Pons (tissue), 1 donor: ENCODE measurements around the gene RIMBP2.

Experiments
- DNase-seq: peaks from one replicate; pipeline ENCODE4 v3.0.0-alpha.2; 2016; ENCODE audit warnings: low spot score

RIMBP2 gene

GRCh38 chr12:130537051-130537450 is 179.0 kb downstream of the RIMBP2 start:
- no peak for DNase-seq

- no peak for DNase-seq
Observed at GRCh38 chr12:130530429-130530828, 185.7 kb downstream of the RIMBP2 start.

GRCh38 chr12:130529781-130530180 is 186.3 kb downstream of the RIMBP2 start:
- DNase-seq, result no peak

- no peak for DNase-seq
Observed at GRCh38 chr12:130527239-130527638, 188.9 kb downstream of the RIMBP2 start.

GRCh38 chr12:130526813-130527212 is 189.3 kb downstream of the RIMBP2 start:
- DNase-seq, result no peak

- DNase-seq, result no peak
Observed at GRCh38 chr12:130525384-130526172, 190.5 kb downstream of the RIMBP2 start.

GRCh38 chr12:130524759-130525158 is 191.3 kb downstream of the RIMBP2 start:
- DNase-seq, result no peak

- no peak for DNase-seq
Observed at GRCh38 chr12:130523863-130524614, 192.1 kb downstream of the RIMBP2 start.

- DNase-seq, result no peak
Observed at GRCh38 chr12:130523208-130523607, 192.9 kb downstream of the RIMBP2 start.

- no peak for DNase-seq
Observed at GRCh38 chr12:130522244-130522834, 193.8 kb downstream of the RIMBP2 start.

- DNase-seq, result no peak
Observed at GRCh38 chr12:130521375-130522124, 194.5 kb downstream of the RIMBP2 start.

- no peak for DNase-seq
Observed at GRCh38 chr12:130520784-130521183, 195.3 kb downstream of the RIMBP2 start.

GRCh38 chr12:130517588-130517987 is 198.5 kb downstream of the RIMBP2 start:
- no peak for DNase-seq

- no peak for DNase-seq
Observed at GRCh38 chr12:130514149-130514551, 201.9 kb downstream of the RIMBP2 start.

- DNase-seq, result no peak
Observed at GRCh38 chr12:130513556-130513955, 202.5 kb downstream of the RIMBP2 start.

- no peak for DNase-seq
Observed at GRCh38 chr12:130511285-130511684, 204.8 kb downstream of the RIMBP2 start.

GRCh38 chr12:130509454-130509853 is 206.6 kb downstream of the RIMBP2 start:
- no peak for DNase-seq

GRCh38 chr12:130508847-130509246 is 207.3 kb downstream of the RIMBP2 start:
- DNase-seq, result no peak

GRCh38 chr12:130508318-130508717 is 207.8 kb downstream of the RIMBP2 start:
- no peak for DNase-seq

GRCh38 chr12:130506844-130507243 is 209.3 kb downstream of the RIMBP2 start:
- no peak for DNase-seq

- DNase-seq, result no peak
Observed at GRCh38 chr12:130504840-130505175, 211.3 kb downstream of the RIMBP2 start.

- DNase-seq, result no peak
Observed at GRCh38 chr12:130504110-130504839, 211.8 kb downstream of the RIMBP2 start.
